Mesenchymal stem cell (in vitro differentiated cells and primary cell): ENCODE results near the gene DIP2C.
A peak's percentile ranks its signal among the peaks of the same experiment; 100 is the strongest.

Experiments
- DNase-seq: peaks from one replicate; pipeline ENCODE4 v3.0.0-alpha.2; 2013
- H2AFZ ChIP-seq: one replicate; pipeline ENCODE4 v1.6.1; 2013; ENCODE audit warnings: low read depth, mild to moderate bottlenecking, control low read depth, inconsistent platforms, low read length, moderate library complexity
- H2AK5ac ChIP-seq: 2 replicates; pipeline ENCODE4 v1.6.1; 2013; ENCODE audit warnings: low read length, moderate library complexity, mild to moderate bottlenecking, inconsistent platforms; ENCODE audit not compliant: severe bottlenecking
- H2BK120ac ChIP-seq: one replicate; pipeline ENCODE4 v1.6.1; 2013; ENCODE audit warnings: low read depth, mild to moderate bottlenecking, inconsistent platforms, low read length, moderate library complexity
- H2BK12ac ChIP-seq, 2 experiments: one replicate each; pipeline ENCODE4 v1.6.1; 2013; ENCODE audit warnings: inconsistent platforms in 2 of 2, low read length in 2 of 2, mild to moderate bottlenecking in 2 of 2, moderate library complexity in 2 of 2, control low read depth in 1 of 2
- H2BK15ac ChIP-seq: one replicate; pipeline ENCODE4 v1.6.1; 2013; ENCODE audit warnings: mild to moderate bottlenecking, low read depth, inconsistent platforms; ENCODE audit not compliant: poor library complexity, severe bottlenecking
- H2BK5ac ChIP-seq: 2 replicates; pipeline ENCODE4 v1.6.1; 2013; ENCODE audit warnings: low read depth, mild to moderate bottlenecking, low read length, control low read depth, inconsistent platforms; ENCODE audit not compliant: poor library complexity, severe bottlenecking
- H3K14ac ChIP-seq, 2 experiments: one replicate each; pipeline ENCODE4 v1.6.1; 2013; ENCODE audit warnings: inconsistent platforms in 2 of 2, low read length in 2 of 2, control low read depth in 1 of 2, mild to moderate bottlenecking in 1 of 2, moderate library complexity in 1 of 2
- H3K18ac ChIP-seq, 2 experiments: one replicate each; pipeline ENCODE4 v1.6.1; 2013; ENCODE audit warnings: inconsistent platforms in 2 of 2, low read length in 2 of 2, control low read depth in 1 of 2, low read depth in 1 of 2, mild to moderate bottlenecking in 1 of 2
- H3K23ac ChIP-seq, 2 experiments: one replicate each; pipeline ENCODE4 v1.6.1; 2013; ENCODE audit warnings: inconsistent platforms in 2 of 2, low read length in 2 of 2, mild to moderate bottlenecking in 2 of 2, moderate library complexity in 2 of 2, control low read depth in 1 of 2
- H3K27ac ChIP-seq: 2 replicates; pipeline ENCODE4 v1.5.1; 2013; ENCODE audit warnings: mild to moderate bottlenecking, moderate library complexity, low read length, control low read depth, inconsistent platforms; ENCODE audit not compliant: poor library complexity, severe bottlenecking
- H3K27me3 ChIP-seq, 2 experiments: 2 replicates each; pipeline versions ENCODE4 v1.6.1 to v1.7.0; 2013; ENCODE audit warnings: low read length in 2 of 2, mild to moderate bottlenecking in 2 of 2, moderate library complexity in 2 of 2, control low read depth in 1 of 2, inconsistent platforms in 1 of 2; ENCODE audit not compliant: control insufficient read depth in 1 of 2, insufficient read depth in 1 of 2
- H3K36me3 ChIP-seq, 2 experiments: 2 replicates each; pipeline versions ENCODE4 v1.6.1 to v1.7.0; 2013; ENCODE audit warnings: low read length in 2 of 2, control low read depth in 1 of 2, inconsistent platforms in 1 of 2, low read depth in 1 of 2, mild to moderate bottlenecking in 1 of 2; ENCODE audit not compliant: insufficient read depth in 2 of 2, control insufficient read depth in 1 of 2
- H3K4ac ChIP-seq, 2 experiments: one replicate each; pipeline ENCODE4 v1.6.1; 2013; ENCODE audit warnings: inconsistent platforms in 2 of 2, low read length in 2 of 2, mild to moderate bottlenecking in 2 of 2, moderate library complexity in 2 of 2, control low read depth in 1 of 2, low read depth in 1 of 2
- H3K4me1 ChIP-seq: 2 replicates; pipeline ENCODE4 v1.6.1; 2013; ENCODE audit warnings: low read depth, low read length, control low read depth; ENCODE audit not compliant: control insufficient read depth, insufficient read depth
- H3K4me2 ChIP-seq: 2 replicates; pipeline ENCODE4 v1.6.1; 2013; ENCODE audit warnings: low read length, mild to moderate bottlenecking, inconsistent platforms; ENCODE audit not compliant: poor library complexity, severe bottlenecking
- H3K4me3 ChIP-seq, 2 experiments: 2 replicates each; pipeline versions ENCODE4 v1.5.1 to v1.7.0; 2013; ENCODE audit warnings: low read length in 2 of 2, mild to moderate bottlenecking in 2 of 2, control low read depth in 1 of 2, low read depth in 1 of 2; ENCODE audit not compliant: insufficient read depth in 1 of 2
- H3K79me1 ChIP-seq: replicated peaks from 2 replicates; pipeline ENCODE4 v1.6.1; 2013; ENCODE audit warnings: mild to moderate bottlenecking, control low read depth, low read length, inconsistent platforms; ENCODE audit not compliant: poor library complexity, severe bottlenecking
- H3K9ac ChIP-seq: 2 replicates; pipeline ENCODE4 v1.7.0; 2013; ENCODE audit warnings: mild to moderate bottlenecking, low read length, moderate library complexity
- H3K9me3 ChIP-seq: 2 replicates; pipeline ENCODE4 v1.7.0; 2013; ENCODE audit warnings: mild to moderate bottlenecking, low read length; ENCODE audit not compliant: control insufficient read depth
- H4K8ac ChIP-seq: one replicate; pipeline ENCODE4 v1.6.1; 2013; ENCODE audit warnings: inconsistent platforms, mild to moderate bottlenecking, low read length, moderate library complexity
- H4K91ac ChIP-seq: one replicate; pipeline ENCODE4 v1.6.1; 2013; ENCODE audit warnings: mild to moderate bottlenecking, low read length, inconsistent platforms
- WGBS: methylation state at CpG from one replicate; pipeline ENCODE4 v1.1.7; 2013; ENCODE audit warnings: mixed read lengths; 5-methylcytosine and 5-hydroxymethylcytosine counted together

DIP2C gene

GRCh38 chr10:673492-673891 is 16.0 kb downstream of the DIP2C start:
- H4K8ac ChIP-seq = no peak overlapping the region
- no peaks in the 10 kb centered on the region for H3K9me3 ChIP-seq
- no peak overlapping the region for H3K4me2 ChIP-seq
- H3K4me3 ChIP-seq = no peak overlapping the region
- H3K4me1 ChIP-seq = peaks cover 12% of the 10 kb centered on the region
- no peak overlapping the region for H2AFZ ChIP-seq
- no peak overlapping the region for H2AK5ac ChIP-seq
- 77% methylated on average over 9 of the region's 9 CpGs for WGBS
- no peaks in the 10 kb centered on the region for H3K27me3 ChIP-seq
- H3K9ac ChIP-seq = no peak overlapping the region
- no peak overlapping the region for H2BK5ac ChIP-seq
- H2BK12ac ChIP-seq = no peak overlapping the region
- peaks cover 0 to 5% of the 10 kb centered on the region in 2 experiments for H3K36me3 ChIP-seq
- H3K79me1 ChIP-seq = peaks cover 12% of the 10 kb centered on the region
- H2BK15ac ChIP-seq = no peak overlapping the region
- H3K18ac ChIP-seq = no peak overlapping the region
- no peak overlapping the region for H3K27ac ChIP-seq
- H3K23ac ChIP-seq = no peak overlapping the region
- H2BK120ac ChIP-seq = no peak overlapping the region
- no peak overlapping the region for H4K91ac ChIP-seq
- no peak overlapping the region for H3K4ac ChIP-seq
- no peak for DNase-seq
- no peak overlapping the region for H3K14ac ChIP-seq

DNA sequence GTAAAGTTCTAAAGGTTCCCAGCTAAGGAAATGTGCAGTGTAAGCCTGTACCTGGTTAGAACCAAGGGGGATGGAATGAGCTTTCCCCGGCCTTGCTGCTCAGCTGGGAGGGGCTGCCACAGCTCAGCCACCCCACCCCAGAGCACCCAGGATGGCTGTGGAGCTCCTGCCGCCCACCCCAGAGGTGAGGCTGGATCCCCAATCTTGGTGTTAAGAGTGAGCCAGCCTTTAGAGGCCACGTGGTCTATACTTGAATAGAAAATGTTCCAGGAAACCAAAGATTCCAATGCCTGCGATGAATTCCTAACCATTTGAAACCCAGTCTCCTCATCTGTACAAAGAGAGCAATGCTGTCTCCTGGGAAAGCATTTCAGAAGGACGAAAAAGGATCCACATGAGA is 16.5 kb downstream of the DIP2C start:
- Histone ChIP-seq H3K4me3 (no peak overlapping the region), H2AFZ (no peak overlapping the region), H3K4me1 (peaks cover 9% of the 10 kb centered on the region), H3K9me3 (no peaks in the 10 kb centered on the region), H2BK12ac (no peak overlapping the region), H2BK120ac (no peak overlapping the region), H3K14ac (no peak overlapping the region), H4K8ac (no peak overlapping the region), H2BK5ac (no peak overlapping the region), H3K79me1 (peaks cover 9% of the 10 kb centered on the region), H2AK5ac (no peak overlapping the region), H4K91ac (no peak overlapping the region), H3K36me3 (peaks cover 0 to 5% of the 10 kb centered on the region in 2 experiments), H3K18ac (no peak overlapping the region), H3K27ac (no peak overlapping the region), H3K27me3 (no peaks in the 10 kb centered on the region), H3K23ac (no peak overlapping the region), H3K9ac (no peak overlapping the region), H3K4me2 (no peak overlapping the region), H2BK15ac (no peak overlapping the region), H3K4ac (no peak overlapping the region)
- no peak for DNase-seq
- 100% methylated on average over 5 of the region's 5 CpGs for WGBS

- H2BK120ac ChIP-seq = no peak overlapping the region
- 98% methylated on average over 24 of the region's 24 CpGs for WGBS
- peak overlapping the region in 1 of 2 experiments; percentile 48 for H3K14ac ChIP-seq
- no peak overlapping the region for H4K8ac ChIP-seq
- H2AFZ ChIP-seq = no peak overlapping the region
- no peak overlapping the region for H3K27ac ChIP-seq
- no peak overlapping the region for H3K4me2 ChIP-seq
- no peak overlapping the region for H3K18ac ChIP-seq
- no peak overlapping the region for H2BK15ac ChIP-seq
- H3K4me3 ChIP-seq = peak overlapping the region in 1 of 2 experiments; percentile 11
- peaks cover 6% of the 10 kb centered on the region for H3K4me1 ChIP-seq
- no peaks in the 10 kb centered on the region for H3K9me3 ChIP-seq
- DNase-seq = no peak
- no peak overlapping the region for H2BK5ac ChIP-seq
- no peak overlapping the region for H2BK12ac ChIP-seq
- no peaks in the 10 kb centered on the region for H3K27me3 ChIP-seq
- no peak overlapping the region for H3K23ac ChIP-seq
- no peak overlapping the region for H2AK5ac ChIP-seq
- no peak overlapping the region for H4K91ac ChIP-seq
- no peak overlapping the region for H3K9ac ChIP-seq
- peaks cover 8% of the 10 kb centered on the region for H3K79me1 ChIP-seq
- no peak overlapping the region for H3K4ac ChIP-seq
- H3K36me3 ChIP-seq = peaks cover 0 to 5% of the 10 kb centered on the region in 2 experiments
These were observed 17.3 kb downstream of the DIP2C start for GRCh38 chr10:672203-672602.

- no peak overlapping the region for H4K91ac ChIP-seq
- no peak overlapping the region for H3K4me2 ChIP-seq
- H2BK12ac ChIP-seq = no peak overlapping the region
- no peaks in the 10 kb centered on the region for H3K27me3 ChIP-seq
- no peak overlapping the region for H3K4me3 ChIP-seq
- no peak for DNase-seq
- WGBS = 94% methylated on average over 26 of the region's 26 CpGs
- no peak overlapping the region for H3K4ac ChIP-seq
- H2AFZ ChIP-seq = no peak overlapping the region
- no peak overlapping the region for H2BK120ac ChIP-seq
- H2BK5ac ChIP-seq = no peak overlapping the region
- no peak overlapping the region for H2BK15ac ChIP-seq
- H3K9me3 ChIP-seq = no peaks in the 10 kb centered on the region
- no peak overlapping the region for H4K8ac ChIP-seq
- H3K27ac ChIP-seq = no peak overlapping the region
- H3K18ac ChIP-seq = no peak overlapping the region
- peaks cover 0 to 8% of the 10 kb centered on the region in 2 experiments for H3K36me3 ChIP-seq
- H3K4me1 ChIP-seq = peaks cover 8% of the 10 kb centered on the region
- H2AK5ac ChIP-seq = no peak overlapping the region
- no peak overlapping the region for H3K23ac ChIP-seq
- H3K14ac ChIP-seq = no peak overlapping the region
- no peak overlapping the region for H3K9ac ChIP-seq
- H3K79me1 ChIP-seq = peaks cover 15% of the 10 kb centered on the region
These were observed 18.5 kb downstream of the DIP2C start for GRCh38 chr10:670990-671389.
